Measurements from ENCODE around the gene TSKU.

GRCh38 chr11:76750067-76750466, 33.1 kb upstream of the TSKU start:
- TF ChIP-seq POLR2A (IDR thresholded peaks at IDR 0.05) = no peak
- no peak for TF ChIP-seq CTCF (IDR thresholded peaks at IDR 0.05 in 4 of 5, conservative IDR thresholded peaks at IDR 0.05 in 1 of 5)
